OCI-LY3 (cell line): ENCODE measurements around the gene SMYD3.
A peak's percentile ranks its signal among the peaks of the same experiment; 100 is the strongest.

Experiments used
- H2AFZ ChIP-seq: fragments of 200-600, 300-600 bp; shearing (Covaris generic); 2 replicates; pipeline ENCODE4 v1.6.0; 2014; ENCODE audit warnings: antibody characterized with exemption, low read depth, low read length
- H3K27ac ChIP-seq: fragments of 200-600, 300-600 bp; sonication (generic); 2 replicates; pipeline ENCODE4 v1.5.1; 2014; ENCODE audit warnings: mild to moderate bottlenecking, low read length, moderate library complexity, mixed read lengths
- H3K27me3 ChIP-seq: fragments of 200-600, 300-600 bp; sonication (generic); 2 replicates; pipeline ENCODE4 v1.6.1; 2014; ENCODE audit warnings: low read depth, low read length, mixed read lengths
- H3K36me3 ChIP-seq: fragments of 200-600, 300-600 bp; sonication (generic); replicated peaks from 2 replicates; pipeline ENCODE3; 2014; ENCODE audit warnings: low read depth, low read length, mixed read lengths
- H3K4me1 ChIP-seq: fragments of 300-600, 200-600 bp; sonication (generic); 2 replicates; pipeline ENCODE4 v1.6.1; 2014; ENCODE audit warnings: low read length, mixed read lengths
- H3K4me2 ChIP-seq: fragments of 200-600, 300-600 bp; sonication (generic); 2 replicates; pipeline ENCODE4 v1.6.1; 2014; ENCODE audit warnings: low read length, mixed read lengths
- H3K4me3 ChIP-seq: fragments of 300-600, 200-600 bp; sonication (generic); 2 replicates; pipeline ENCODE4 v1.5.1; 2014; ENCODE audit warnings: antibody characterized with exemption, mild to moderate bottlenecking, low read length, moderate library complexity
- H3K79me2 ChIP-seq: fragments of 300-600, 200-600 bp; shearing (Covaris generic); 2 replicates; pipeline ENCODE4 v1.6.1; 2014; ENCODE audit warnings: mild to moderate bottlenecking, low read length, mixed read lengths
- H3K9ac ChIP-seq: fragments of 300-600, 200-600 bp; shearing (Covaris generic); 2 replicates; pipeline ENCODE4 v1.6.0; 2014; ENCODE audit warnings: mild to moderate bottlenecking, low read length, moderate library complexity
- H3K9me3 ChIP-seq: fragments of 200-600, 300-600 bp; shearing (Covaris generic); 2 replicates; pipeline ENCODE4 v1.6.1; 2014; ENCODE audit warnings: low read length, mixed read lengths; ENCODE audit not compliant: insufficient read depth
- H4K20me1 ChIP-seq: fragments of 200-600, 300-600 bp; sonication (generic); 2 replicates; pipeline ENCODE4 v1.6.1; 2016; ENCODE audit warnings: low read length, mixed read lengths; ENCODE audit not compliant: insufficient read depth
- EZH2phosphoT487 ChIP-seq: fragments of 200-600 bp; shearing (Covaris generic); IDR thresholded peaks from 2 replicates; pipeline ENCODE4 v1.6.1; 2018; ENCODE audit warnings: antibody characterized with exemption, mixed run types, low read depth
- TF ChIP-seq, protein P1 (sequence below): fragments of 200-600, 300-600 bp; sonication (generic); IDR thresholded peaks from 2 replicates; pipeline ENCODE4 v1.5.1; 2014; ENCODE audit warnings: antibody characterized with exemption, low read length, low read depth

SMYD3 gene

DNA sequence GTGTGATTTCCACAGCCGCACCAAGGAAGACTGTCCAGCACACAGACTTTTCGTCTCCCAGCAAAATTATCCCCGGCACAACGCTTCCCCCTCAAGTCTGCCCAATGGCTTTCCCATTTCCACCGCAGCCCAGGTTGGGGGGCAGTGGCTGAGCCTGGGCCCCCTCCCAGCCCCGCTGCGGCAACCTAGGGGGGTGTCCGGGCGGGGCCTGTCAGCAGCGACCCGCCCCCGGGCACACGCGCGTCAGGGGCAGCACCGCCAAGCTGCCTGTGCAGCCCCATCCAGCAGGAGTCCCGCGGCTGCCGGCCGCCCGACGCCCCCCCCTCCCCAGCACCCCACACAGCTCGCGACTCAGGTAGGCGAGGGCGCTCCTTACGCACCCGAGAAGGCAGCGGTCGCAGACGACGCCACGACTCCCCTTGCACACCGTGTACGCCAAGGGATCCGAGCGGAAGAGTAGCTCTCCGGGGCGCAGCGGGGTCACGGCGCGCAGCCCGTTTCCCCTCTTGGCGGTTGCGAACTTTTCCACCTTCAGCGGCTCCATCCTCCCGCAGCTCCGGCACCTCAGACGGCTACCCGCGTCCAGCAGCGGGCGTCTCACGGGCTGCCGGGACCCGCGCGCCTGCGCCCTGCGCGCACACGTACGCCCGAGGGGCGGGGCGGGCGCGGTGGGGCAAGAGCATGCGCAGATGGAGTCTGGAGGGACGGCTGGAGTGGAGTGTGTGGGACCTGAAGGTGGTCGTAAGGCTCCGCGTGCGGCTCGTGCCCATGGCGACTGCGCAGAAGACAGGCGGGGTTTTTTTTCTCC lies at the start of gene SMYD3:
Gene SMYD3 (minus strand): TSS at position 606 of the 808 bp plus-strand sequence.
- Histone ChIP-seq H4K20me1 (no peaks in the 10 kb centered on the region), H3K27ac (no peak within 1 kb of the TSS), H3K4me3 (peak within 1 kb of the TSS; percentile 82), H3K9me3 (no peaks in the 10 kb centered on the region), H3K4me1 (peaks cover 10% of the 10 kb centered on the region; the same call in 1 of the 2 replicates), H3K36me3 (peaks cover 14% of the 10 kb centered on the region), H3K79me2 (peaks cover 10% of the 10 kb centered on the region), H3K9ac (peak within 1 kb of the TSS; percentile 76), H3K4me2 (peak within 1 kb of the TSS; percentile 84), H3K27me3 (no peaks in the 10 kb centered on the region), H2AFZ (peak within 1 kb of the TSS; percentile 98)
- TF ChIP-seq, protein P1, sequence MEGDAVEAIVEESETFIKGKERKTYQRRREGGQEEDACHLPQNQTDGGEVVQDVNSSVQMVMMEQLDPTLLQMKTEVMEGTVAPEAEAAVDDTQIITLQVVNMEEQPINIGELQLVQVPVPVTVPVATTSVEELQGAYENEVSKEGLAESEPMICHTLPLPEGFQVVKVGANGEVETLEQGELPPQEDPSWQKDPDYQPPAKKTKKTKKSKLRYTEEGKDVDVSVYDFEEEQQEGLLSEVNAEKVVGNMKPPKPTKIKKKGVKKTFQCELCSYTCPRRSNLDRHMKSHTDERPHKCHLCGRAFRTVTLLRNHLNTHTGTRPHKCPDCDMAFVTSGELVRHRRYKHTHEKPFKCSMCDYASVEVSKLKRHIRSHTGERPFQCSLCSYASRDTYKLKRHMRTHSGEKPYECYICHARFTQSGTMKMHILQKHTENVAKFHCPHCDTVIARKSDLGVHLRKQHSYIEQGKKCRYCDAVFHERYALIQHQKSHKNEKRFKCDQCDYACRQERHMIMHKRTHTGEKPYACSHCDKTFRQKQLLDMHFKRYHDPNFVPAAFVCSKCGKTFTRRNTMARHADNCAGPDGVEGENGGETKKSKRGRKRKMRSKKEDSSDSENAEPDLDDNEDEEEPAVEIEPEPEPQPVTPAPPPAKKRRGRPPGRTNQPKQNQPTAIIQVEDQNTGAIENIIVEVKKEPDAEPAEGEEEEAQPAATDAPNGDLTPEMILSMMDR: peak; percentile 33; the same call in 1 of the 2 replicates
- TF ChIP-seq EZH2phosphoT487: no peak

DNA sequence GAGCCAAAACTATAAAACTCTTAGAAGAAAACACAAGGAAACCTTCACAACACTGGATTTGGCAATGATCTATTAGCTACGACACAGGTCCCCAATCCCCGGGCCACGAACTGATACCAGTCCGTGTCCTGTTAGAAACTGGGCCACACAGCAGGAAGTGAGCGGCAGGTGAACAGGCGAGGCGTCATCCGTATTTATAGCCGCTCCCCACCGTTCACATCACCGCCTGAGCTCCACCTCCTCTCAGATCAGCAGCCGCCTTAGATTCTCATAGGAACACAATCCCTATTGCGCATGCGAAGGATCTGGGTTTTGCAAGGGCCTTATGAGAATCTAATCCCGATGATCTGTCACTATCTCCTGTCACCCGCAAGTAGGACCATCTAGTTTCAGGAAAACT lies 47.1 kb upstream of the SMYD3 start:
- no peak overlapping the region for H3K4me3 ChIP-seq
- no peak overlapping the region for H3K9ac ChIP-seq
- H3K27me3 ChIP-seq: no peaks in the 10 kb centered on the region
- H3K4me1 ChIP-seq: no peaks in the 10 kb centered on the region
- peaks cover 53% of the 10 kb centered on the region for H3K36me3 ChIP-seq
- no peak overlapping the region for H2AFZ ChIP-seq
- no peaks in the 10 kb centered on the region for H4K20me1 ChIP-seq
- peaks cover 39% of the 10 kb centered on the region for H3K79me2 ChIP-seq
- no peak overlapping the region for H3K27ac ChIP-seq
- no peak overlapping the region for H3K4me2 ChIP-seq
- TF ChIP-seq, protein P1: no peak
- no peak for TF ChIP-seq EZH2phosphoT487
- H3K9me3 ChIP-seq: no peaks in the 10 kb centered on the region

DNA sequence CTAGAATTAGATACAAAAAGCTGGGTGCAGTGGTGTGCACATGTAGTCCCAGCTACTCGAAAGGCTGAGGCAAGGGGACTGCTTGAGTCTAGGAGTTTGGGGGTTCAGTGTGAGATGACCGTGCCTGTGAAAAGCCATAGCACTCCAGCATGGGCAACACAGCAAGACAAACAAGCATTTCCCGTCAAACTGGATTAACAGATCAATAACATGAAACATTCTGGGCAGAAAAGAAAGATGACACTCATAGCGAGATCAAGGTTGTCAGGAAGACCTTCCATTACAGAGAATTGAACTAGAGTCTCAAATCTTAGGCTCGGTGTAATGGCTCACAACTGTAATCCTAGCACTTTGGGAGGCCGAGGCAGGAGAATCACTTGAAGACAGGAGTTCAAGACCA lies 45.0 kb upstream of the SMYD3 start:
- H3K4me1 ChIP-seq: no peaks in the 10 kb centered on the region
- peaks cover 54% of the 10 kb centered on the region for H3K36me3 ChIP-seq
- no peak overlapping the region for H3K27ac ChIP-seq
- no peak overlapping the region for H3K9ac ChIP-seq
- H4K20me1 ChIP-seq: no peaks in the 10 kb centered on the region
- peaks cover 29% of the 10 kb centered on the region for H3K79me2 ChIP-seq
- no peak overlapping the region for H2AFZ ChIP-seq
- H3K9me3 ChIP-seq: no peaks in the 10 kb centered on the region
- no peak overlapping the region for H3K4me2 ChIP-seq
- H3K27me3 ChIP-seq: no peaks in the 10 kb centered on the region
- no peak overlapping the region for H3K4me3 ChIP-seq
- TF ChIP-seq, protein P1: no peak
- no peak for TF ChIP-seq EZH2phosphoT487

DNA sequence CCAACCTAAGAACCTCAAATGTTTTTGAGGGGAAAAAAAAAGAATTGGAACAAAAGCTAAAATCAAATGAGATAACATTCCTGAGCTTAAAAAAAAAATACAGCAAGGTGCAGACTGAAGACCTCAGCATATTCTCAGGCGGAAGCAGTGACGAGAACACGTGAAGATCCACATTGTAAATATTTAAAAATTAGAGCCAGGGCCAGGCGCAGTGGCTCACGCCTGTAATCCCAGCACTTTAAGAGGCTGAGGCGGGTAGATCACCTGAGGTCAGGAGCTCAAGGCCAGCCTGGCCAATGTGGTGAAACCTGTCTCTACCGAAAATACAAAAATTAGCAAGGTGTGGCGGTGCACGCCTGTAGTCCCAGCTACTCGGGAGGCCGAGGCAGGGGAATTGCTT lies 43.3 kb upstream of the SMYD3 start:
- no peaks in the 10 kb centered on the region for H3K9me3 ChIP-seq
- H4K20me1 ChIP-seq: no peaks in the 10 kb centered on the region
- H3K4me1 ChIP-seq: no peaks in the 10 kb centered on the region
- no peaks in the 10 kb centered on the region for H3K27me3 ChIP-seq
- H3K9ac ChIP-seq: no peak overlapping the region
- no peak overlapping the region for H3K4me2 ChIP-seq
- no peak overlapping the region for H3K27ac ChIP-seq
- H3K79me2 ChIP-seq: peaks cover 23% of the 10 kb centered on the region
- no peak overlapping the region for H3K4me3 ChIP-seq
- no peak overlapping the region for H2AFZ ChIP-seq
- H3K36me3 ChIP-seq: peaks cover 46% of the 10 kb centered on the region
- TF ChIP-seq, protein P1: no peak
- no peak for TF ChIP-seq EZH2phosphoT487
